CD4-positive, alpha-beta T cell treated with Interleukin-12 subunit alpha and Interleukin-12 subunit beta, for 1 hour (primary cell): ENCODE data around the gene LEFTY2.

ENCODE experiments used
- DNase-seq: peaks from one replicate; pipeline ENCODE4 v3.0.0-alpha.2; 2020

LEFTY2 gene

DNA sequence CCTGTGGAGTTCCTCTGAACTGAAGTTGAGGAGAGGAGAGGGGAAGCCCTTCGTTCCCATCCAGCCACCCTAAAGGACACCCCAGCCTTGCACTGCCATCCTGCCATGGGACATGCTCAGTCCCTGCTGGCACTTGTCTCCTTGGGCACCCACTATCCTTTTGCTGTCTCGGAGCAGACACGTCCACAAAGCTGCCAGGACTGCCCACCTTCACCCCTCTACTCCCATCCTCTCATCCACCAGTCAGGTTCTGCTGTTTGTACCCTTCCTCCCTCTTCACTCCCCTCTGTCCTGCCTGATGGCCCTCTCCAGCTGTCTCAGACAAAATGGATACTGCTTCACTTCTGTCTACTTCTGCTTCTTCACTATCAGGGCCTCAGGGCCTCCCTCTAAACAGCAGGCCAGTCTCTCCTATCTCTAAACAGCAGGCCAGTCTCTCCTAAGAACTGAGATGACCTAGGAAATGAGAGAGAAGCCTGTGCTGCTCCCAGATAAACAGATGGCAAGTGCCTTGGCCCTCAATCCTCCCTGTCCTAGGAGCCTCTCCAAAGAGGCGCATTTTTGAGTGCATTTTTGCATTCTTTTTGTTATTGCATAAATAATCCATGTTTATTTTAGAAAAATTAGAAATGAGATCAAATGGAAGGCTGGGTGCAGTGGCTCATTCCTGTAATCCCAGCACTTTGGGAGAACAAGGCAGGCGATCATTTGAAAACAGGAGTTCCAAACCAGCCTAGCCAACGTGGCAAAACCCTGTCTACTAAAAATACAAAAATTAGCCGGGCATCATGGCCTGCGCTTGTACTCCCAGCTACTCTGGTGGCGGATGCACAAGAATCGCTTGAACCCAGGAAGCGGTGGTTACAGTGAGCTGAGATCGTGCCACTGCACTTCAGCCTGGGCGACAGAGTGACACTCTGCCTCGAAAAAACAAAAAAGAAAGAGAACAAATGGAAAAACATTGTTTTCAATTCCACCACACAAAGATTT is 12.5 kb downstream of the LEFTY2 start:
- peak; percentile 22 for DNase-seq

DNA sequence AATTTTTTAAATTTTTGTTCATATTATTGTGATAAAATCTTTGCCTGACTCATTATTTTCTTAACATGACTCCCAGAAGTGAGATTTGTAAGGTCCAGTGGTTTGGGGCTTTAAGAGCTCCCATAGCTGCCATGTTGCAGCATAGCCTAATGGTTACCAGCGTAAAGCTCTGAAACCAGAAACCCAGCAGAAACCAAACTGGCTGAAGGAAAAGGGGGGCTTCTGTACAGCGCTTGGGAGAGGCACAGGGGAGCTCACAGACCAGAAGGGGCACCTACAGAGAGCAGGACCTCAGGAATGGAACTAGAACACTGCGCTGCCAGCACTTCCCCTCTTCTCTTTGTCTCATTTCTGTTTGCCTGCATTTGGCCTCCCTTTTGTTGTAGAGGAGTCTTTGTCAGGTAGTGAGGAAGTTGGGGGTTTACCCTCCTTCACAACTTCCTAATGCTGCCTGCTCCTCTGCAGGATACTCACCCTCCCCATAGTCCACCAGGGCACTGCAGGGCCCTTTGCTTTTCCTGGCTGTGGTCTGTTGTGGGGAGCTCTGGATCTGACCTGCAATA is 14.4 kb downstream of the LEFTY2 start:
- DNase-seq: no peak

DNA sequence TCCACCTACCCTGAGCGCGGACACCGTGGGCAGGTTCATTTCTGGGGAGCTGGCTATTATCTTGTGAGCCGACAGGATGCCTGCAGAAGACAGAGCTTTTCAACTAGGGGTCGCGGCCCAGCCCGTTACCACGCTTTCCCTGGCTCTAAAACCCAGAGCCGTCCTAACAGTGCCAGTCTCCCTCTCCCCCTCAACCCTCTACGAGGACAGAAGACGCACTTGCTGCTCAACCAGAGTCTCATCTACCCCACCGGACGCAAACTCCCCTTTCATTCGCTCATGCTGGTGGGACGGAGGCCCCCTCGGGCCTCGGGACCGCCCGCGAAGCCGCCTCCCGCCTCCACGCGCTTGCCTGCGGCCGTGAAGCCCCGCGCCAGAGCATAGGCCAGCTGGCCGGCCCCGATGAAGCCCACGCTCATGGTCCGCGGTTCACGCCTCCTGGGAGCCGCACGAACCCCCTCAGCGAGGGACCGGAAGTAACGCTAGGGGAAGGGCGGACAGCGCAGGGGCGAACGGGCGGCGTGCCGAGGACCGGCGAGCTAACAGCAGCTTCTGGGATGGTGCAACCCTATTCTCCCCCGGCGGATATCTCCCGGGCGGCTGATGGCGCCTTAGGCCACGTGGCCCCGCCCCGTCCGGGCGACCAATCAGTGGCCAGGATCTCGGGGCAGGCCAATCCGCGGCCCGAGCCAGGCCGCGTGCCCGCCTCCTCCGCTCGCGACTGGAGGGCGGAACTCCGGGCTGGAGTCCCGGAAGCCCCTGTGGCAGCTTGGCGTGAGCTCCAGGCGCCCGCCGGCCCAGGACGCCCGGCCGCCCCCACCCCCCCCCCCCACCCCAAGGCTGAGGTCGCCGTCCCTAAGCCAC is 17.1 kb downstream of the LEFTY2 start, which contains the start of gene PYCR2:
Gene PYCR2 (minus strand): TSS at position 559 of the 864 bp plus-strand sequence. CDS start 140 bp downstream, at position 419.
- peak; percentile 96 for DNase-seq

DNA sequence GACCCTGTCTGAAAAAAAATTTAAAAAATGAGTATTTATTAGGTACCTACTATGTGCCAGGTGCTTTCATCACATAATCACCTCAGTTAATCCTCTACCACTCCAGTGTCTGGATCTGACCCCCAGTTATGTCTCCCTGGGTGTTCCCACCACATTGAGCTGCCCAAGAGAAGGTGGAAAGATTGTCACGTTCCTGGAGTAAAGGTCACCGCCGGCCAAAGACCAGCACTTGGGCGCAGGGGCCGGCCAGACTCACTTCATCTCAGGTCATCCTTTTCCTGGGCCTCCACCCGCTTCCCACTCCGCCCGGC is 17.7 kb downstream of the LEFTY2 start:
- no peak for DNase-seq

DNA sequence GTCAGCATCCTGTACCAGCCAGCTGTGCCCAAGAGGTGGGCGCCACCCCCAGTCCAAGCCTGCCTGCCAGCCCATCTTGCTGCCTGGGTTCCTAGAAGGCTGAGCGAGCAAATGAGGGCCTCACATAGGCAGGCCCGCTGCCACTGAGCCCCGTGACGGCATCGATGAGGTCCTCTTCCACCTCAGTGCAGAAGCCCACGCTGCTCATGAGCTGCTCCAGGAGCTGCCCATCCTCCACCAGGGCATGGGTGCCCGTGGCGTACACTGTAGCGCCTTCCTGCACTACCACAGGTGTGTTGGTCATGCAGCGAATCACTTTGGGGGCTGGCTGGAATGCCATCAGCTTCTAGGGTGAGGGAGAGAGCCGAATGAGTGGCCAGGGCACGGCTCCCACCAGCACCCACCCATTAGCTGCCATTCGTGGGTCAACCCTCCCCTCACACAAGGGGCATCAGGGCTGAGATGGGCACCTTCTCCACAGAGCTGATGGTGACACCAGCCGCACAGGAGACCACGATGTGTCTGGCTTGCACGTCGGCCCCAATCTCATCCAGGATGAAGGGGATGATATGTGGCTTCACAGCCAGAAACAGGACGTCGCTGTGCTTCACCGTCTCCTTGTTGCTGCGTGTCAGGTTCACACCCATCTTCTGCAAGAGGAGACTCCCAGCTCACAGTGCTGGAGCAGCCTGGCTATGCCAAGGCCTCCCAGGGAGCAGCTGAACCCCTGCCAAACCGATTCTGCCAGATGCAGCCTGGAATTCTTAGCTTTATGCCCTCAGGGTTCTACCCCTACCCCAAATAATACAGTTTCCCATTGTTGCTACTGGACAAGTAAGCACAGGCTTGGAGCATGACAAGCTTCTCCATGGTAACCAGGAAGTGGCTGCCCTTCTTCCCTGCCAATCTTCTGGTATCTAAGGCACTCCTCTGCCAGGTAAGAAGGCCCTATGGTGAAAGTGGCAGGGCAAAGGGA is 19.0 kb downstream of the LEFTY2 start:
- DNase-seq: no peak

DNA sequence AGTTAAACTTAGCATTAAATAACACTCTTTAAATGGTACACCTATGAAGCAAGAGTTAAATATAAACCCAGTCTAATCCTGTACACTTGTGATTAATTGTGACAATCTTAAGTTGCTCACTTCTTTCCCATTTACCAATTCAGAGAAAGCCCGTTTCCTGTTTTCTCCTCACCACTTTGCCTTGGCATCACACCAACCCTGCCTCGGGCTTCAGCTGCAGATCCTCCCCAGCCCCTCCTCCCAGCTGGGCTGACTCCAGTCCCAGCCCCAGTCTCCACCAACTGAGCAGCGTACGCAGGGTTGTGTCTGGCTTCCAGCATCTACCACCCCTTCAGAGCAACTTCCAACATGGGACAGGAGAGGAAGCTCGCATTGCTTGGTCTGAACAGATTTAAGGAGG is 21.1 kb downstream of the LEFTY2 start:
- DNase-seq: no peak

DNA sequence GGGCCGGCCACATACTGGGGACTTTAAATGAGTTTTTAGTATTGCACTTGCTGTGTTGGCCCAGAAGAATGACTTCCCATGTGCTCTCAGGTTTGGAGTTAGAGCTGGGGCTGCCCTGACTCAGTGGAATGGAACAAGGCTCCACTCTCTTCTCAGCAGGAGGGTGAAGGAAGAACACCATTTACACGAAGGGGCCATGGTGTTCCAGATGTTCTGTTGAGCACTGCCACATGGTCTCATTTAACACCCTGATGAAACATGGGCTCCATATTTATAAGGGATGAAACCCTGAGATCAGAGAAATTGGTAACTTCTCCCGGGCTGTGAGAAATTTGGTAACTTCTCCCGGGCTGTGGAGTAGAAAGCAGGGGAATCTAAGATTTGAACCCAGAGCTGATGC is 22.7 kb downstream of the LEFTY2 start:
- DNase-seq: no peak

DNA sequence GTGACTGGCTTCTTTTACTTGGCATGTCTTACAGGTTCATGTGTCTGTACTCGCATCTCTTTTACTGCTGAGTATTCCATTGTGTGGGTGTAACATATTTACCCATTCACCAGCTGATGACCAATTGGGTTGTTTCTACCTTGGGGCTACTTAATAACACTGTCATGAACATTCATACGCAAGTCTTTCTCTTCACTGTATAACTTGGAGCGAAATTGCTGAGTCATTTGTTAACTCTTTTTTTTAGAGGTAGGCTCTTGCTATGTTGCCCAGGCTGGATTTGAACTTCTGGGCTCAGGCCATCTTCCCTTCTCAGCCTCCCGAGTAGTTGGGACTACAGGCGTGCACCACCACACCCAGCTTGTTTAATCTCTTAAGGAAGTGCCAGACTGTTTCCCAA is 23.5 kb downstream of the LEFTY2 start:
- DNase-seq: no peak

DNA sequence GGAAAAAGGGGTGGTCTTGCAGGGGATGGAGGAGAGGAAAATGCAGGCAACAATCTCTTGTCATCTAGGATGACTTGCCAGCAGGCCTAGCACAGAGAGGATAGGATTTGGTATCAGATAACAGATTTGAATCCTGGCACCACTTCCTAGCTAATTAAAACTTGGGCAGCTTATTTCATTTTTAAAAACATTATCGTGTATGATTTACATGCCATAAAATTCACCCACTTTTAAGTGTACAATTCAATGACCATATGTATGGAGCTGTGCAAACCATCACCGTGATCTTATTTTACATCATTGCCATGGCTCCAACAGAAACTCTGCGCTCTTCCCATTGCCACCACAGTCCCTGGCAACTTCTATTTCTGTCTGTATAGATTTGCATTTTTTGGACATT is 23.9 kb downstream of the LEFTY2 start:
- DNase-seq: no peak

DNA sequence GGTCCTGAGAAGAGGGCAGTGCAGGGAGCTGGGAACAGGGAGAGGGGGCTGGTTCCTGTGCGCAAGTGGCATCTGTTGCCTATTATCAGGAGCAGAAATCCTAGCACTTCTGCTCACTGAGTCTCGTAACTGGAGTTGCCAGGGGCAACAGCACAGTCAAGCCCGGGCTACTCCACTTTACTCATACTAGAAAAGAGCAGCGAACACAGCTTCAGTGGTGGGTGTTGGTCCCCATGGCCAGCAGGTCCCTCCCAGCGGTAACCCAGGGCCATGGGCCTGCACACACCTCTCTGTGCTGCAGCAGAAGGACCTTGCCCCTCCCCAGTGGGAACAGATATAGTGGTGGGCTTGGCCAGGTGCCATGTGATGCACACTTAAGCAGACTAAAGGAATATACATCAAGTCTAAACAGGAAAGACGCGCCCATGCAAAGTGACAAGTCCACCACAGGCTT is 25.5 kb downstream of the LEFTY2 start:
- DNase-seq: no peak

DNA sequence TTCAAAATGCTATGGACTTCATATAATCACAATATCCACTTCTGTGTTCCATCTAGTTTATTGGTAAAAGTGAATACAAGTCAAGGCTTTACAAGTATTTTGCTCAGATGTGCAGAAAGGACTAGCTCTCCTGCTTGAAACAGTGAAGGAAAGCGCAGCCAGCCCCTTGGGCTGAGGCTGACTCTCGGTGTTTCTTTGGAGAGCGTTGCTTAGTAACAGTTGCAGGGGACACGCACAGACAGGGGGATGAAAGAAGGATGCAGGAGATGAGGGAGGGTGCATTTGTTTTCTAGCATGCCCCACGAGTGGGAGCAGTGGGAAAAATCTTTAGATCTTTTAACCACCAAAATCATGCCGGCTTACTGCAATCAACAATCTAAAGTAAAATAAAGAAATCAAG is 26.1 kb downstream of the LEFTY2 start:
- no peak for DNase-seq

DNA sequence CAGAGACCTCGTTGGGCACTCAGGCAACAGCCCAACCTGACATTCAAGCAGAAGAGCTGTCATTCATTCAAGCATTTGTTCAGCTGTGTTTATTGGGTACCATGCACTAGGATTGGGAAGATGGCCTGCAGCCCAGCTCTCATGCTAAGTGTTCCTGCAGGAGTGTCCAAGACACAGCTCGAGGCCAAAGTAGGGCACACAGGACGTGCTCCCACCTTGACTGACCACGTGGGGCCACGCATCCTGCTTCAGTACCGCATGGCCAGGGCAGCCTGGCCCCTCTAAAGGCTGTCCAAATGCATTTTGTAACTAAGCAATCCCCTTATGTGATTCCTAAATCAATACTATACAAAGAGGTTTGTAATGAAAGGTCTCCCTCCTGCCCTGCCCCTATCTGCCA is 26.6 kb downstream of the LEFTY2 start:
- DNase-seq: no peak

DNA sequence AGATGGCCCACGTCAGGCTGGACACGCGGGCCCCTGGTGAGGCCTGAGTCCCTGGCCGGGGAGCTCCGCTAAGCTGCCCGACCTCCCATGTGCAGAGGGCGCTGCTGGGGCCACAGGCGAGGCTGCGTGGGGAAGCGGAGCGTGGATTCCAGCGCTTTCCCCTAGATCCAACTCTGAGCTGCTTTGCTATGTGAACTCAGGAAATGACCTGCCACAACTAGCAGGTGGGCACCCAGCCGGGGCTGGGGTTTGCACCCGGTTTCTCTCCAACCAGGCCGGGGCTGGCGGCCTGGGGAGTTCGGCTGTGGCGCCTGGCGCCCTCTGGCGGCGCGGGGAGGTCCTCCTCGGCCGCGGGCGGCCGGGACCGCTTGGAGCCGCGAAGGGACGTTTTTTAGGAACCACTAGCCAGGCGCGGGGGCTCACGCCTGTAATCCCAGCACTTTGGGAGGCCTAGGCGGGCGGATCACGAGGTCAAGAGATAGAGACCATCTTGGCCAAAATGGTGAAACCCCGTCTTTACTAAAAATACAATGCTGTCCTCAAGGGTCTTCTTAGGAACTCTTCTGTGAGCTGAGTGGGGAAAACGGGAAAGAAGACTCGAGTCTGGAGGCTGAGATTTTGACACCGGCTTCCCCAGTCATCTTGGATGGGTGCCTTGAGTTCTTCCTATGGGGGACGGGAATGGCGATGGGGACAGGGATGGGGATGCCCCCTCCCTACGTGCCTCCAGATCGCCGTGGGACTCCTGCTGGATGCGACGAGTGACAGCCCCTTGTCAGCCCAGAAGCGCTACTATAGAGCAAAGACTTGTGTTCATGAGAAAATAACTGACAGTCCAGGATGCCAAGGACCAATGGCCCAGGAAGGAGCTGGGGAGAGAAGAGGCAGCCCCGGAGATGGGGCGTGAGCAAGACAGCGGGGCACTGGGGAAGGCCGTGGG is 29.6 kb downstream of the LEFTY2 start:
- peak; percentile 74 for DNase-seq

DNA sequence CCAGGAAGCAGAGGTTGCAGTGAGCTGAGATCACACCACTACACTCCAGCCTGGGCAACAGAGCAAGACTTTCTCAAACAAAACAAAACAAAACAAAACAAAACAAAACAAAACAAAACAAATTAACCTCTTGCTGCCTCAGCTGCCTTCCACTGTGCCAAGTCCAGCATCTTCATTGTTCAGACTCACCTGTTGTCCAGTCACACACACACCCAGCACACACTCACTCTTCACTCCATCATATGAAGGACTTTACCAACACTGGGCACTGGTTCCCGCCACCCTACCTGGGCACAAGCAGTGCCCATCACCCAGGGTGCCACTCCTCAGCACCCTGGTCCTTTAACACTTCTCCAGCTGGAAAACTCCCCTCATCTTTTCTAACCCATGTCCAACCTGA is 31.5 kb downstream of the LEFTY2 start:
- no peak for DNase-seq

DNA sequence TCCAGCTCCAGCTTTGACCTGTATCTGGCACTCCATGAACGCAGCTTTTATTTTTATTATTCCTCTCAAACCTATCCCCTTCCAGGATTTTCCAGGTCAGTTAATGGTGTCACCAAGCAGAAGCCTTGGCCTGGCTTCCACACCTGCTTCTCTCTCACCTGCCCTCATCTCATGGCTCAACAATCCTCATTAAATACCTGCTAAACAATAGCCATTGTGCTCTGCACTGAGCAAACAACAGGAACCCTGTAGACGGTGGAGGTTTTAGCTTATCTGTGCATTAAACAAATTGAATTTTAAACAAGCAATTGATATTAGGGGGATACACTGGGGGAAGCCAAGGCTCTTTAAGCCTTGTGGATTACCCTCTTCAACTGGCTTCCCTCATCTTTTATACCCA is 32.2 kb downstream of the LEFTY2 start:
- DNase-seq: no peak

DNA sequence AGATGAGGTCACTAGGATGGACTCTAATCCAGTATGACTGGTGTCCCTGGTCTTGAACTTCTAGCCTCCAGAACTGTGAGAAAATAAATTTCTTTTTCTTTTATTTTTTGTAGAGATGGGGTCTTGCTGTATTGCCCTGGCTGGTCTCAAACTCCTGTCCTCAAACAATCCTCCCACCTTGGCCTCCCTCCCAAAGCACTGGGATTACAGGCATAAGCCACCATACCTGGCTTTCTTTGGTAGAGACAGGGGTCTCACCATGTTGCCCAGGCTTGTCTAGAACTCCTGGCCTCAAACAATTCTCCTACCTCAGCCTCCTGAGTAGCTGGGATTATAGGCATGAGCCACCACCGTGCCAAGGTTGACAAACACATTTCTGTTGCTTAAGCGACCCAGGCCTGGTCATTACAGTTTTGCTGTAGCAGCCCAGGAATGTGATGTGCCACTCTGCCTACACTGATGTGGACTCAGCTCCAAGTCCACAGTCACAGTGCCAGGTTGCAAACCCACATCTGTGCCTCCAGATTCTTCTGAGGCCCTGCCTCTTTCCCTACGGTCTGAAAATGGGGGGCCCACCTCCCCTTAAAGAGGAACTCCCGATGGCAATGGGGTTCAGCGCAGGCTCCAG is 32.9 kb downstream of the LEFTY2 start:
- no peak for DNase-seq

DNA sequence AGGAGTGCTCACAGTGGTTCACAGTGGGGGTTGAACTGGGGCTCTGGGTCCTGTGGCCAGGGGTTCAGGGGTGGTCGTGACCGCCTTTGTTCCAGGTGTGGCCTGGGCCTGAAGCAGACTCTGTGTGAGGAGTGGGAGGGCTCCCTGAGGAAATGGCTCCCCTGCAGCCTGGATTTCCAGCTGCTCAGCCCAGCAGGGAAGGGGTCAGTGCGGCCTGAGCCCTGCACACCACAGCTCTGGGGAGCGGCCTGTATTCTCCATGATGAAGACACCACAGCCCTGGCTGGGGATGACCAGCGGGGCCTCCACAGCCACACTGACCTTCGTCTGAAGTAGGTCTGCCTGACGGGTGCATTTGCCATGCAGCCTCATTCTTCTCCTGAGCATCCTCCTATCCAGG is 33.7 kb downstream of the LEFTY2 start:
- DNase-seq: no peak

DNA sequence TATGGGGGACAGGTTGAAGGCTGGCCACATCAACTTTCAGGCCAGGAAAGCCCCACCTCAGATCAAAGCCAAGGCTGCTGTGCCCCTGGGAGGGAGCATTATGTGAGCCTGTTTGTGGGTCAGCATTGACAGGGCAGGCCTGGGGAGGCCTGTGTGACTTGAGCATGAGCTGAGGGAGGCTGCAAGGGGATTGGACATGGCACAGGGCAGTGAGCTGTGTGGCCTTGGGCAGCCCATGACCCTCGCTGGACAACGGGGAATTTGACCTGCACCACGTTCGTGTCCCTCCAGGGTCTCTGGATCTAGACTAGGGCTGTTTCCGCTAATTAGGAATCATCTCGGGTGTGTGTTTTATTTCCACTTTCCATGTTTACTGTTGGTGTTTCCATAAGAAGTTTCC is 34.6 kb downstream of the LEFTY2 start:
- no peak for DNase-seq

DNA sequence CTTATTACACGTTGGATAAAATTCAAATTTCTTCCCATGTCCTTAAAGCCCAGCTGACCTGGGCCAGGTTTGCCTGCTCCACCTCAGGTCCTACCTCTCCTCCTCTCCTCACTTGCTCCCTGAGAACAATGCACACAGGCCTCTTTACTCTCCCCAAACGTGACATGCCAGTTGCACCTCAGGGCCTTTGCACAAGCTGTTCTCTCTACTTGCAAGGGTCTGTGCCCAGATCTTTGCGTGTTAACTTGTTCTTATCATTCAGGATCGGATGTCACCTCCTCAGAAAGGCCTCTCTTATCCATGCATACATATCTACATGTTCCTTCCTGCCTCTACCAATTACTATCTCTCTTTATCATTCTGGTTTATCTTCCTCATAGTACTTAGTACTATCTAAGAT is 37.4 kb downstream of the LEFTY2 start:
- no peak for DNase-seq
